ENCODE measurements around the gene SPNS2. TPM values are rescaled to one million over a fixed set of nuclear protein-coding genes. Genes with fewer than 3 reads are reported as not detected.

The SPNS2 gene
- polyA plus RNA-seq, 1 donor (not counting 4 experiments of a cell fraction or from before 2014, with no cell fraction given): 0.10 TPM

- DNase-seq (ENCODE audit: low read depth, low spot score): no peak
- TF ChIP-seq EZH2 (IDR thresholded peaks at IDR 0.05; ENCODE audit: low read length): no peak
- TF ChIP-seq CTCF (optimal IDR thresholded peaks at IDR 0.05 in 1 of 3, IDR thresholded peaks at IDR 0.05 in 1 of 3, conservative IDR thresholded peaks at IDR 0.05 in 1 of 3; ENCODE audit: extremely low read depth in 1 of 3, insufficient read depth in 2 of 3, low read length in 3 of 3): no peak
- no peak for FAIRE-seq
- no peaks in the 10 kb centered on the region for H4K20me1 ChIP-seq (ENCODE audit: control insufficient read depth, extremely low read depth, insufficient read depth, low read length)
- no peaks in the 10 kb centered on the region for H3K9me3 ChIP-seq (ENCODE audit: control insufficient read depth, low read depth, low read length)
- H3K36me3 ChIP-seq (ENCODE audit: control insufficient read depth in 2 of 2, extremely low read depth in 1 of 2, insufficient read depth in 2 of 2, low read length in 2 of 2): no peaks in the 10 kb centered on the region
- H3K79me2 ChIP-seq (ENCODE audit: control insufficient read depth, insufficient read depth, low read length): no peaks in the 10 kb centered on the region
- H3K27ac ChIP-seq (ENCODE audit: control insufficient read depth, insufficient read depth, low read length): no peak overlapping the region
- no peak overlapping the region for H3K9ac ChIP-seq (ENCODE audit: control insufficient read depth, extremely low read depth, insufficient read depth, low read length)
- no peak overlapping the region for H3K4me3 ChIP-seq (ENCODE audit: control insufficient read depth in 2 of 3, extremely low read depth in 1 of 3, insufficient read depth in 2 of 3, low read depth in 1 of 3, low read length in 3 of 3)
- no peak overlapping the region for H3K4me2 ChIP-seq (ENCODE audit: control insufficient read depth, extremely low read depth, insufficient read depth, low read depth, low read length)
- H2AFZ ChIP-seq (ENCODE audit: control insufficient read depth, low read length): no peak overlapping the region
- no peaks in the 10 kb centered on the region for H3K9me1 ChIP-seq (ENCODE audit: control insufficient read depth, extremely low read depth, insufficient read depth, low read length)
- peaks cover 11% of the 10 kb centered on the region for H3K27me3 ChIP-seq (ENCODE audit: control insufficient read depth, extremely low read depth, insufficient read depth, low read length)
- no peaks in the 10 kb centered on the region for H3K4me1 ChIP-seq (ENCODE audit: control insufficient read depth, extremely low read depth, insufficient read depth, low read length)
- dilution Hi-C loops (cut with MboI; ENCODE audit: extremely low pct_ligation_motif_present, low sequenced_read_pairs): no loop called here
Observed at GRCh38 chr17:4450710-4451316, 47.9 kb upstream of the SPNS2 start.

- Histone ChIP-seq H3K4me1 (ENCODE audit: control insufficient read depth, extremely low read depth, insufficient read depth, low read length) (no peaks in the 10 kb centered on the region), H3K27ac (ENCODE audit: control insufficient read depth, insufficient read depth, low read length) (no peak overlapping the region), H3K4me3 (ENCODE audit: control insufficient read depth in 2 of 3, extremely low read depth in 1 of 3, insufficient read depth in 2 of 3, low read depth in 1 of 3, low read length in 3 of 3) (no peak overlapping the region), H2AFZ (ENCODE audit: control insufficient read depth, low read length) (no peak overlapping the region), H3K36me3 (ENCODE audit: control insufficient read depth in 2 of 2, extremely low read depth in 1 of 2, insufficient read depth in 2 of 2, low read length in 2 of 2) (no peaks in the 10 kb centered on the region), H4K20me1 (ENCODE audit: control insufficient read depth, extremely low read depth, insufficient read depth, low read length) (no peaks in the 10 kb centered on the region), H3K4me2 (ENCODE audit: control insufficient read depth, extremely low read depth, insufficient read depth, low read depth, low read length) (no peak overlapping the region), H3K27me3 (ENCODE audit: control insufficient read depth, extremely low read depth, insufficient read depth, low read length) (peaks cover 9% of the 10 kb centered on the region), H3K9me1 (ENCODE audit: control insufficient read depth, extremely low read depth, insufficient read depth, low read length) (no peaks in the 10 kb centered on the region), H3K9me3 (ENCODE audit: control insufficient read depth, low read depth, low read length) (no peaks in the 10 kb centered on the region), H3K79me2 (ENCODE audit: control insufficient read depth, insufficient read depth, low read length) (no peaks in the 10 kb centered on the region), H3K9ac (ENCODE audit: control insufficient read depth, extremely low read depth, insufficient read depth, low read length) (no peak overlapping the region)
- no peak for FAIRE-seq
- TF ChIP-seq EZH2 (IDR thresholded peaks at IDR 0.05; ENCODE audit: low read length): no peak
- no peak for TF ChIP-seq CTCF (optimal IDR thresholded peaks at IDR 0.05 in 1 of 3, IDR thresholded peaks at IDR 0.05 in 1 of 3, conservative IDR thresholded peaks at IDR 0.05 in 1 of 3; ENCODE audit: extremely low read depth in 1 of 3, insufficient read depth in 2 of 3, low read length in 3 of 3)
- dilution Hi-C loops (cut with MboI; ENCODE audit: extremely low pct_ligation_motif_present, low sequenced_read_pairs): no loop called here
- no peak for DNase-seq (ENCODE audit: low read depth, low spot score)
Observed at GRCh38 chr17:4453812-4454591, 44.7 kb upstream of the SPNS2 start.
